Neutrophil (primary cell): ENCODE data around the gene TRABD.
A peak's percentile ranks its signal among the peaks of the same experiment; 100 is the strongest.
"Not testable (repeated sequence)": the region's sequence is repeated elsewhere in the genome, so short reads cannot be mapped to it uniquely, and the experiment has no call there.

Experiments
- H3K27ac ChIP-seq: fragments of 200-600 bp; sonication (generic); 2 replicates; pipeline ENCODE4 v1.5.1; 2016; ENCODE audit warnings: mild to moderate bottlenecking, moderate library complexity
- H3K27me3 ChIP-seq: fragments of 200-600 bp; sonication (generic); 2 replicates; pipeline ENCODE4 v1.6.0; 2016; ENCODE audit warnings: mild to moderate bottlenecking
- H3K36me3 ChIP-seq: fragments of 200-600 bp; sonication (generic); 2 replicates; pipeline ENCODE4 v1.5.1; 2017
- H3K4me1 ChIP-seq, 2 experiments: fragments of 200-600 bp in 1 of 2; sonication (generic) in 1 of 2; 1 replicate in 1 of 2; 2 replicates in 1 of 2; pipeline versions ENCODE4 v1.5.1 to v1.6.1; 2013 to 2016; ENCODE audit warnings: low read depth in 1 of 2, low read length in 1 of 2, mild to moderate bottlenecking in 1 of 2, moderate library complexity in 1 of 2; ENCODE audit not compliant: control insufficient read depth in 1 of 2, insufficient read depth in 1 of 2
- H3K4me3 ChIP-seq, 2 experiments: fragments of 200-600 bp in 1 of 2; sonication (generic) in 1 of 2; 1 replicate in 1 of 2; 2 replicates in 1 of 2; pipeline ENCODE4 v1.5.1; 2013 to 2016; ENCODE audit warnings: low read depth in 1 of 2, low read length in 1 of 2, mild to moderate bottlenecking in 1 of 2, moderate library complexity in 1 of 2
- H3K9me3 ChIP-seq: fragments of 200-600 bp; sonication (generic); 2 replicates; pipeline ENCODE4 v1.5.1; 2016
- CTCF ChIP-seq: fragments of 200-600 bp; sonication (generic); IDR thresholded peaks from 2 replicates; pipeline ENCODE4 v1.5.1; 2016; ENCODE audit warnings: antibody characterized with exemption

TRABD gene

GRCh38 chr22:50202130-50202666 is 16.5 kb downstream of the TRABD start:
- H3K27ac ChIP-seq: no peak overlapping the region
- no peaks in the 10 kb centered on the region for H3K9me3 ChIP-seq
- H3K4me3 ChIP-seq: peak overlapping the region; percentile 61 to 87
- no peaks in the 10 kb centered on the region for H3K27me3 ChIP-seq
- H3K4me1 ChIP-seq: peaks cover 49 to 54% of the 10 kb centered on the region in 2 experiments
- peaks cover 41% of the 10 kb centered on the region for H3K36me3 ChIP-seq
- no peak for TF ChIP-seq CTCF

- H3K9me3 ChIP-seq: no peaks in the 10 kb centered on the region
- H3K27ac ChIP-seq: no peak overlapping the region
- no peak overlapping the region for H3K4me3 ChIP-seq
- no peak for TF ChIP-seq CTCF
- peaks cover 56 to 62% of the 10 kb centered on the region in 2 experiments for H3K4me1 ChIP-seq
- peaks cover 40% of the 10 kb centered on the region for H3K36me3 ChIP-seq
- no peaks in the 10 kb centered on the region for H3K27me3 ChIP-seq
Observed at GRCh38 chr22:50203288-50203687, 17.6 kb downstream of the TRABD start.

- H3K4me3 ChIP-seq: no peak overlapping the region
- H3K27ac ChIP-seq: peak overlapping the region; percentile 68
- H3K4me1 ChIP-seq: peaks cover 54 to 58% of the 10 kb centered on the region in 2 experiments
- no peaks in the 10 kb centered on the region for H3K9me3 ChIP-seq
- no peaks in the 10 kb centered on the region for H3K27me3 ChIP-seq
- TF ChIP-seq CTCF: no peak
- H3K36me3 ChIP-seq: peaks cover 40% of the 10 kb centered on the region
Observed at GRCh38 chr22:50204571-50204970, 18.9 kb downstream of the TRABD start.

- Histone ChIP-seq H3K27ac (peak overlapping the region; percentile 68), H3K4me1 (peaks cover 54 to 58% of the 10 kb centered on the region in 2 experiments), H3K36me3 (peaks cover 41% of the 10 kb centered on the region)
- not testable (repeated sequence) for H3K27me3 ChIP-seq, H3K4me3 ChIP-seq, H3K9me3 ChIP-seq
Observed at GRCh38 chr22:50204998-50205397, 19.3 kb downstream of the TRABD start.

GRCh38 chr22:50205781-50206569 is 20.3 kb downstream of the TRABD start:
- Histone ChIP-seq H3K27ac (peak overlapping the region; percentile 40), H3K4me3 (no peak overlapping the region), H3K4me1 (peaks cover 52 to 60% of the 10 kb centered on the region in 2 experiments), H3K36me3 (peaks cover 51% of the 10 kb centered on the region), H3K9me3 (no peaks in the 10 kb centered on the region), H3K27me3 (no peaks in the 10 kb centered on the region)
- TF ChIP-seq CTCF: no peak

- H3K4me3 ChIP-seq: no peak overlapping the region
- H3K9me3 ChIP-seq: no peaks in the 10 kb centered on the region
- peaks cover 49 to 58% of the 10 kb centered on the region in 2 experiments for H3K4me1 ChIP-seq
- TF ChIP-seq CTCF: no peak
- H3K27ac ChIP-seq: peak overlapping the region; percentile 40
- H3K27me3 ChIP-seq: no peaks in the 10 kb centered on the region
- peaks cover 57% of the 10 kb centered on the region for H3K36me3 ChIP-seq
Observed at GRCh38 chr22:50206599-50206998, 20.9 kb downstream of the TRABD start.
